Endodermal cell (in vitro differentiated cells): ENCODE data around the gene PHOX2A. TPM values are rescaled to one million over a fixed set of nuclear protein-coding genes. Genes with fewer than 3 reads are reported as not detected.

Source experiments
- DNase-seq: peaks from one replicate; pipeline ENCODE4 v3.0.0-alpha.2; 2017
- H3K27ac ChIP-seq: 2 replicates; pipeline ENCODE4 v1.5.1; 2013; ENCODE audit warnings: mild to moderate bottlenecking, low read depth, low read length, moderate library complexity
- H3K27me3 ChIP-seq: 2 replicates; pipeline ENCODE4 v1.6.1; 2013; ENCODE audit warnings: mild to moderate bottlenecking, low read length, moderate library complexity; ENCODE audit not compliant: insufficient read depth, control insufficient read depth, poor library complexity, severe bottlenecking
- H3K36me3 ChIP-seq: 2 replicates; pipeline ENCODE4 v1.7.0; 2013; ENCODE audit warnings: mild to moderate bottlenecking, low read length, moderate library complexity; ENCODE audit not compliant: control insufficient read depth, insufficient read depth
- H3K4me1 ChIP-seq: one replicate; pipeline ENCODE4 v1.7.0; 2013; ENCODE audit warnings: low read length; ENCODE audit not compliant: control insufficient read depth, insufficient read depth
- H3K4me3 ChIP-seq: 2 replicates; pipeline ENCODE4 v1.5.1; 2013; ENCODE audit warnings: mild to moderate bottlenecking, low read length, moderate library complexity
- H3K9ac ChIP-seq: 2 replicates; pipeline ENCODE4 v1.6.1; 2013; ENCODE audit warnings: mild to moderate bottlenecking, low read length, moderate library complexity; ENCODE audit not compliant: poor library complexity, severe bottlenecking; ENCODE audit errors: extremely low read depth
- H3K9me3 ChIP-seq: 2 replicates; pipeline ENCODE4 v1.6.1; 2013; ENCODE audit warnings: mild to moderate bottlenecking, low read length, moderate library complexity; ENCODE audit not compliant: control insufficient read depth
- H3K27ac Mint-ChIP-seq: 2 replicates; pipeline ENCODE4 v1.8.0; 2020; ENCODE audit warnings: mixed read lengths
- H3K27me3 Mint-ChIP-seq: 2 replicates; pipeline ENCODE4 v1.8.0; 2021; ENCODE audit warnings: mild to moderate bottlenecking, mixed read lengths; ENCODE audit not compliant: insufficient read depth
- H3K36me3 Mint-ChIP-seq: 2 replicates; pipeline ENCODE4 v1.8.0; 2020; ENCODE audit warnings: low read depth, mixed read lengths
- H3K4me1 Mint-ChIP-seq: 2 replicates; pipeline ENCODE4 v1.8.0; 2020; ENCODE audit warnings: mixed read lengths
- H3K4me3 Mint-ChIP-seq: 2 replicates; pipeline ENCODE4 v1.8.0; 2020; ENCODE audit warnings: mild to moderate bottlenecking, moderate library complexity, mixed read lengths
- H3K9me3 Mint-ChIP-seq: 2 replicates; pipeline ENCODE4 v1.8.0; 2020; ENCODE audit warnings: mild to moderate bottlenecking, mixed read lengths
- WGBS, 2 experiments: methylation state at CpG; one replicate each; pipeline versions ENCODE4 v1.1.5 to v1.1.7; 2013; ENCODE audit warnings: missing lambda C conversion rate in 2 of 2, mixed read lengths in 1 of 2; ENCODE audit not compliant: insufficient coverage in 1 of 2, insufficient read length in 1 of 2; 5-methylcytosine and 5-hydroxymethylcytosine counted together
- total RNA-seq, 2 donors: library from RNA; stranded (reverse); fragmentation: NEBNext Ultra II Directional in 1 of 2; extraction: Animal tissue kit (Norgen Biotek cat#: 25700) in 1 of 2; gene quantifications; 2 replicates in 1 of 2; 3 replicates in 1 of 2; pipeline ENCODE4 v1.2.1, GENCODE V29; 2021
- TF ChIP-seq, protein P1 (sequence below): fragments of 200-600 bp; sonication (generic); conservative IDR thresholded peaks from 2 replicates; pipeline ENCODE4 v1.5.0; 2021; ENCODE audit warnings: antibody characterized with exemption, mild to moderate bottlenecking

The PHOX2A gene
- total RNA-seq, 2 donors from 2014 or later: 0.92 TPM; not detected in 1

DNA sequence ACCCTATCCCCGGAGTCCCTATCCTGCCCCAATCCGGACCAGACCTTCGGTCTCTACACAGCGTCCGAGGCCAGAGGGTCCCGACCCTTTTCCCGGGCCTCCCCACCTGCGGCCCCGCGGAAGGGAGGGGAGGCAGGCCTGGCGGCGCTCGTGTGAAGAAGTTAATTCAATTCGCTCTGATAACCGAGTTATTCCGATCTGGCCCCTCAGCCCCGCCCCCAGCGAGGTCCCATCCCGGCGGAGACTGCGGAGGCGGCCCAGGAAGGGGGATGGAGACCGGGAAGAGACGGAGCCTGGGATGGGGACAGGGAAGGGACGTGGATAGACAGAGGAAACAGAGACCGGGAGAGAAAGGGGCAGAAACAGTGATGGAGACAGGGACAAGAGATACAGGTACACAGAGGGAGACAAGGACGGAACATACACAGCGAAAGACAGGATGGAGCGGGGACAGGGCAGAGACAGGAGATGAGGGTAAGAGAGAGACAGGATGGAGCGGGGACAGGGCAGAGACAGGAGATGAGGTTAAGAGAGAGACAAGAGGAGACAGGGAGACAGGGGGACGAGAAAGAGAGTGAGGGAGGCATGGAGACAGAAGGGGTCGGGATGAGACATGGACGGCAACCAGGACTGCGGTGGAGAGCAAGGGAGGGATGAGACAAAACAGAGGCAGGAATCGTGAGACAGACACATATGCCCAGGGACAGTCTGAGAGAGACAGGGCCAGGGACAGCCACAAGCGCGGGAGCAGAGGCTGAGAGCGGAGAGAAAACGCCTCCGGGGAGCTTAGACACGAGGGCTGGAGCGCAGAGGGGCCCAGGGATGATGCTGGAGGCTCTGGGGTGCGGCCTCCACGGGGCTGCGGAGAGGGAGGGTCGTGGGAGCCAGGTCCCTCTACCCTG is 636 bp upstream of the PHOX2A start:
- H3K4me3 ChIP-seq: peak overlapping the region; percentile 72

GRCh38 chr11:72243173-72244059 is 560 bp downstream of the PHOX2A start:
- Mint-ChIP-seq H3K4me1 (peaks cover 15% of the 10 kb centered on the region), H3K9me3 (no peaks in the 10 kb centered on the region), H3K36me3 (peaks cover 2% of the 10 kb centered on the region), H3K27me3 (peaks cover 48% of the 10 kb centered on the region), H3K27ac (no peak overlapping the region), H3K4me3 (no peak overlapping the region)
- WGBS, 2 experiments: 23 to 64% methylated on average over 15 to 56 of the region's 58 CpGs
- TF ChIP-seq, protein P1, sequence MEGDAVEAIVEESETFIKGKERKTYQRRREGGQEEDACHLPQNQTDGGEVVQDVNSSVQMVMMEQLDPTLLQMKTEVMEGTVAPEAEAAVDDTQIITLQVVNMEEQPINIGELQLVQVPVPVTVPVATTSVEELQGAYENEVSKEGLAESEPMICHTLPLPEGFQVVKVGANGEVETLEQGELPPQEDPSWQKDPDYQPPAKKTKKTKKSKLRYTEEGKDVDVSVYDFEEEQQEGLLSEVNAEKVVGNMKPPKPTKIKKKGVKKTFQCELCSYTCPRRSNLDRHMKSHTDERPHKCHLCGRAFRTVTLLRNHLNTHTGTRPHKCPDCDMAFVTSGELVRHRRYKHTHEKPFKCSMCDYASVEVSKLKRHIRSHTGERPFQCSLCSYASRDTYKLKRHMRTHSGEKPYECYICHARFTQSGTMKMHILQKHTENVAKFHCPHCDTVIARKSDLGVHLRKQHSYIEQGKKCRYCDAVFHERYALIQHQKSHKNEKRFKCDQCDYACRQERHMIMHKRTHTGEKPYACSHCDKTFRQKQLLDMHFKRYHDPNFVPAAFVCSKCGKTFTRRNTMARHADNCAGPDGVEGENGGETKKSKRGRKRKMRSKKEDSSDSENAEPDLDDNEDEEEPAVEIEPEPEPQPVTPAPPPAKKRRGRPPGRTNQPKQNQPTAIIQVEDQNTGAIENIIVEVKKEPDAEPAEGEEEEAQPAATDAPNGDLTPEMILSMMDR: no peak
- no peaks in the 10 kb centered on the region for H3K9me3 ChIP-seq
- peaks cover 4% of the 10 kb centered on the region for H3K36me3 ChIP-seq
- peak overlapping the region; percentile 56 for H3K4me3 ChIP-seq
- H3K27me3 ChIP-seq: peaks cover 81% of the 10 kb centered on the region
- no peaks in the 10 kb centered on the region for H3K4me1 ChIP-seq
- H3K9ac ChIP-seq: no peak overlapping the region
- DNase-seq: peak; percentile 76
- H3K27ac ChIP-seq: no peak overlapping the region

More for the DNA sequence above, 636 bp upstream of the PHOX2A start:
- Histone ChIP-seq H3K4me1 (no peaks in the 10 kb centered on the region), H3K27ac (no peak overlapping the region), H3K9me3 (no peaks in the 10 kb centered on the region), H3K27me3 (peaks cover 86% of the 10 kb centered on the region), H3K9ac (no peak overlapping the region), H3K36me3 (no peaks in the 10 kb centered on the region)
- Mint-ChIP-seq H3K36me3 (no peaks in the 10 kb centered on the region), H3K9me3 (no peaks in the 10 kb centered on the region), H3K27ac (no peak overlapping the region), H3K27me3 (peaks cover 47% of the 10 kb centered on the region), H3K4me1 (peaks cover 10% of the 10 kb centered on the region), H3K4me3 (no peak overlapping the region)
- TF ChIP-seq, protein P1: no peak
- peak; percentile 86 for DNase-seq
- 5 to 11% methylated on average over 26 to 46 of the region's 46 CpGs for WGBS, 2 experiments

- 94% methylated on average over 2 of the region's 2 CpGs for whole genome bisulfite sequencing, 2 experiments
- Histone ChIP-seq H3K27me3 (peaks cover 77% of the 10 kb centered on the region), H3K4me1 (no peaks in the 10 kb centered on the region), H3K9ac (no peak overlapping the region), H3K36me3 (peaks cover 15% of the 10 kb centered on the region), H3K9me3 (no peaks in the 10 kb centered on the region), H3K27ac (no peak overlapping the region), H3K4me3 (no peak overlapping the region)
- Mint-ChIP-seq H3K27me3 (peaks cover 45% of the 10 kb centered on the region), H3K4me3 (no peak overlapping the region), H3K27ac (no peak overlapping the region), H3K36me3 (peaks cover 5% of the 10 kb centered on the region), H3K9me3 (no peaks in the 10 kb centered on the region), H3K4me1 (peaks cover 19% of the 10 kb centered on the region)
- no peak for DNase-seq
- TF ChIP-seq, protein P1: no peak
These were observed 1.8 kb downstream of the PHOX2A start for GRCh38 chr11:72242141-72242540.
